Measurements from ENCODE around the gene CTNNA3.

DNA sequence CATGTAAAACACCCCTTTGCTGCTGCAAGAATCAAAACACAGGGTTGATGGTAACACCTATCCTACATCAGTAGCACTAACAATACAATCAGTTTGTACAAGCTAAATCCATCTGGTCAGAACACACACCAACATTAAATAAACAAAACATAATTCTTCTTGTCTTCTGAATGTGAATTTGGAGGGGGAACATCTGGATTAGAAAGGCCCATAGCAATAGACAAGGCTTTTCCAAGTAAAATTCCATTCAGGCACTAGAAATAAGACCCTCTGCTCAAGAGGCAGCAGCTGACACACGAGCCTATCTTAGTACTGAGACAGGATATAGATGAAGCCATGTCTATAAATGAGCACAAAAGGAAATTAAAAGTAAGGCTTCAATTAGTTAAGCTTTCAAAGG is 1610.1 kb downstream of the CTNNA3 start:
- no peak for TF ChIP-seq POLR2A (IDR thresholded peaks at IDR 0.05)
- TF ChIP-seq, protein P1, sequence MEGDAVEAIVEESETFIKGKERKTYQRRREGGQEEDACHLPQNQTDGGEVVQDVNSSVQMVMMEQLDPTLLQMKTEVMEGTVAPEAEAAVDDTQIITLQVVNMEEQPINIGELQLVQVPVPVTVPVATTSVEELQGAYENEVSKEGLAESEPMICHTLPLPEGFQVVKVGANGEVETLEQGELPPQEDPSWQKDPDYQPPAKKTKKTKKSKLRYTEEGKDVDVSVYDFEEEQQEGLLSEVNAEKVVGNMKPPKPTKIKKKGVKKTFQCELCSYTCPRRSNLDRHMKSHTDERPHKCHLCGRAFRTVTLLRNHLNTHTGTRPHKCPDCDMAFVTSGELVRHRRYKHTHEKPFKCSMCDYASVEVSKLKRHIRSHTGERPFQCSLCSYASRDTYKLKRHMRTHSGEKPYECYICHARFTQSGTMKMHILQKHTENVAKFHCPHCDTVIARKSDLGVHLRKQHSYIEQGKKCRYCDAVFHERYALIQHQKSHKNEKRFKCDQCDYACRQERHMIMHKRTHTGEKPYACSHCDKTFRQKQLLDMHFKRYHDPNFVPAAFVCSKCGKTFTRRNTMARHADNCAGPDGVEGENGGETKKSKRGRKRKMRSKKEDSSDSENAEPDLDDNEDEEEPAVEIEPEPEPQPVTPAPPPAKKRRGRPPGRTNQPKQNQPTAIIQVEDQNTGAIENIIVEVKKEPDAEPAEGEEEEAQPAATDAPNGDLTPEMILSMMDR (IDR thresholded peaks at IDR 0.05): no peak

Measured in right lobe of liver (tissue), 4 donors.